GM12878 (cell line): ENCODE data around the gene NR6A1. TPM values are rescaled to one million over a fixed set of nuclear protein-coding genes. Genes with fewer than 3 reads are reported as not detected.

Source experiments
- ATAC-seq: fragments of 200-7000 bp; cut with Tn5 transposase; 3 replicates; pipeline ENCODE4 v1.9.1; 2020; ENCODE audit warnings: mild to moderate bottlenecking, moderate library complexity
- BruUV-seq: library from RNA; stranded (reverse); fragments of 400-500 nt; replicated peaks from 2 replicates; lab custom pipeline; 2021; lab: Mats Ljungman, UMichigan
- CTCF ChIA-PET: fragments of 300-600 bp; sonication (Branson Sonifier 250); formaldehyde crosslinking; extraction: SDS; loops from one replicate; lab custom pipeline; 2021; ENCODE audit warnings: inconsistent platforms; lab: Yijun Ruan, JAX
- POLR2A ChIA-PET: fragments of 350-600 bp; formaldehyde crosslinking; extraction: SDS; loops from one replicate; lab custom pipeline; 2021; ENCODE audit warnings: inconsistent platforms; lab: Charles Lee
- RAD21 ChIA-PET: fragments of 300-600 bp; sonication (Branson Sonifier 250); formaldehyde crosslinking; loops from one replicate; lab custom pipeline; 2023; ENCODE audit warnings: antibody characterized with exemption; ENCODE audit not compliant: unreplicated experiment; lab: Charles Lee
- SMC1A ChIA-PET: fragments of 300-600 bp; sonication (Branson Sonifier 250); formaldehyde crosslinking; loops from one replicate; lab custom pipeline; 2023; ENCODE audit not compliant: unreplicated experiment, uncharacterized antibody; lab: Charles Lee
- DNase-seq: peaks from one replicate; pipeline ENCODE4 v3.0.0-alpha.2; 2011; ENCODE audit warnings: low read depth, low spot score
- FAIRE-seq: peaks from 3 replicates; lab custom pipeline; 2011; peaks lifted over from hg19 to GRCh38; lab: Jason Lieb, UNC
- H2AFZ ChIP-seq: 2 replicates; pipeline ENCODE4 v1.6.0; 2011; ENCODE audit warnings: low read depth, low read length, control low read depth; ENCODE audit not compliant: control insufficient read depth
- H3K27ac ChIP-seq: 2 replicates; pipeline ENCODE4 v1.5.1; 2011; ENCODE audit warnings: control low read depth; ENCODE audit not compliant: control insufficient read depth, insufficient read depth
- H3K27me3 ChIP-seq, 2 experiments: replicated peaks in 1 of 2; 2 replicates each; pipeline versions ENCODE4 v1.6.0 to v1.6.1; 2011; ENCODE audit warnings: low read length in 1 of 2; ENCODE audit not compliant: control insufficient read depth in 2 of 2, insufficient read depth in 2 of 2
- H3K36me3 ChIP-seq, 2 experiments: 2 replicates each; pipeline ENCODE4 v1.5.1; 2011; ENCODE audit warnings: low read length in 1 of 2; ENCODE audit not compliant: control insufficient read depth in 2 of 2, insufficient read depth in 2 of 2
- H3K4me1 ChIP-seq: 2 replicates; pipeline ENCODE4 v1.6.1; 2011; ENCODE audit warnings: mild to moderate bottlenecking, low read length, moderate library complexity, mixed read lengths; ENCODE audit not compliant: control insufficient read depth, insufficient read depth
- H3K4me2 ChIP-seq: 2 replicates; pipeline ENCODE4 v1.6.0; 2011; ENCODE audit warnings: control low read depth; ENCODE audit not compliant: control insufficient read depth, insufficient read depth
- H3K4me3 ChIP-seq: fragments of 200-600 bp; sonication (generic); 2 replicates; pipeline ENCODE4 v1.5.1; 2016
- H3K79me2 ChIP-seq: 2 replicates; pipeline ENCODE4 v1.6.0; 2011; ENCODE audit warnings: low read length; ENCODE audit not compliant: control insufficient read depth, insufficient read depth
- H3K9ac ChIP-seq: 2 replicates; pipeline ENCODE4 v1.8.0; 2011; ENCODE audit warnings: low read length, control low read depth, mixed read lengths; ENCODE audit not compliant: control insufficient read depth, insufficient read depth
- H3K9me3 ChIP-seq: replicated peaks from 3 replicates; pipeline ENCODE4 v1.5.1; 2011; ENCODE audit warnings: mild to moderate bottlenecking, low read length; ENCODE audit not compliant: control insufficient read depth, insufficient read depth
- H4K20me1 ChIP-seq: 2 replicates; pipeline ENCODE4 v1.6.0; 2011; ENCODE audit not compliant: control insufficient read depth, insufficient read depth
- BHLHE40 ChIP-seq, 2 experiments: fragments of 450-650 bp in 1 of 2; IDR thresholded peaks; 2 replicates each; pipeline ENCODE4 v1.6.1; 2011 to 2017; ENCODE audit warnings: low read depth in 2 of 2, borderline replicate concordance in 1 of 2, improper control_type of control experiment in 1 of 2, low read length in 1 of 2, mild to moderate bottlenecking in 1 of 2
- CBX3 ChIP-seq: fragments of 200-600 bp; sonication (generic); IDR thresholded peaks from 2 replicates; pipeline ENCODE4 v1.6.1; 2016; ENCODE audit warnings: low read depth, borderline replicate concordance
- EGR1 ChIP-seq, 2 experiments: IDR thresholded peaks; 1 replicate in 1 of 2; 2 replicates in 1 of 2; pipeline ENCODE4 v1.6.1; 2011 to 2012; ENCODE audit warnings: low read depth in 2 of 2, low read length in 2 of 2, borderline replicate concordance in 1 of 2, mild to moderate bottlenecking in 1 of 2, moderate library complexity in 1 of 2
- HDAC2 ChIP-seq: fragments of 200-600 bp; sonication (generic); IDR thresholded peaks from 2 replicates; pipeline ENCODE4 v1.6.1; 2017
- JUND ChIP-seq: IDR thresholded peaks from 2 replicates; pipeline ENCODE4 v1.6.1; 2012; ENCODE audit warnings: low read depth, mild to moderate bottlenecking, low read length, improper control_type of control experiment, moderate library complexity
- MYB ChIP-seq: fragments of 150-350 bp; IDR thresholded peaks from 2 replicates; pipeline ENCODE4 v1.6.1; 2014; ENCODE audit warnings: mild to moderate bottlenecking, low read depth, low read length, borderline replicate concordance
- NFYB ChIP-seq: IDR thresholded peaks from 2 replicates; pipeline ENCODE4 v1.6.1; 2011; ENCODE audit warnings: low read depth, mild to moderate bottlenecking, low read length, improper control_type of control experiment, moderate library complexity; ENCODE audit not compliant: insufficient read depth
- PAX5 ChIP-seq: IDR thresholded peaks from 2 replicates; pipeline ENCODE4 v1.6.1; 2011; ENCODE audit warnings: low read depth, low read length, borderline replicate concordance
- WGBS: methylation state at CpG from one replicate; pipeline ENCODE4 v1.1.6; 2016; ENCODE audit warnings: low lambda C conversion rate; ENCODE audit not compliant: insufficient replicate concordance, insufficient coverage; ENCODE audit errors: missing lambda C conversion rate; 5-methylcytosine and 5-hydroxymethylcytosine counted together
- in situ Hi-C: fragments of 300-500 bp; cut with MboI; formaldehyde crosslinking; loops from 9 replicates; pipeline ENCODE4 v1.14.3; 2018; ENCODE audit warnings: mixed read lengths
- intact Hi-C: fragments of 100-400 bp; cut with micrococcal nuclease; formaldehyde crosslinking; loops from one replicate; pipeline ENCODE4 v1.14.2; 2022; ENCODE audit not compliant: unreplicated experiment
- polyA plus RNA-seq, 11 experiments: library from polyadenylated mRNA; depleted of rRNA in 4 of 11; unstranded in 6 of 11; stranded (reverse) in 5 of 11; fragments of >200 nt; fragmentation: Nextera tagmentation in 4 of 11; fragmentation: Illumina TruSeq in 1 of 11; extraction: Ambion mirVana in 4 of 11; extraction: Trizol in 1 of 11; gene quantifications; 1 replicate in 1 of 11; 2 replicates in 10 of 11; pipeline versions ENCODE4 v1.2.1 to v1.2.3, GENCODE V29; 2011 to 2016; ENCODE audit warnings: inconsistent platforms in 2 of 11, missing spikeins in 2 of 11, low read depth in 1 of 11
- total RNA-seq, 4 experiments: library from RNA; depleted of rRNA in 3 of 4; stranded (reverse); fragments of >200 nt in 3 of 4; fragmentation: Illumina TruSeq in 1 of 4; extraction: Trizol in 1 of 4; gene quantifications; 2 replicates each; pipeline versions ENCODE4 v1.2.1 to v1.2.3, GENCODE V29; 2013 to 2021
- TF ChIP-seq, protein P1 (sequence below): fragments of 450-650 bp; formaldehyde crosslinking; IDR thresholded peaks from 2 replicates; pipeline ENCODE4 v1.4.0; 2022; ENCODE audit warnings: mild to moderate bottlenecking, moderate library complexity
- TF ChIP-seq, protein P2 (sequence below): fragments of 450-650 bp; IDR thresholded peaks from 2 replicates; pipeline ENCODE4 v1.6.1; 2016; ENCODE audit warnings: mild to moderate bottlenecking
- TF ChIP-seq, protein P3 (sequence below): IDR thresholded peaks from 2 replicates; pipeline ENCODE4 v1.6.1; 2012; ENCODE audit warnings: mild to moderate bottlenecking, low read depth, low read length

The NR6A1 gene
- total and polyA plus RNA-seq, 10 of the 15 experiments (the other 5 are each of a cell fraction or from before 2014, with no cell fraction given) = 1.2 to 9.2 (median 4.6) TPM

DNA sequence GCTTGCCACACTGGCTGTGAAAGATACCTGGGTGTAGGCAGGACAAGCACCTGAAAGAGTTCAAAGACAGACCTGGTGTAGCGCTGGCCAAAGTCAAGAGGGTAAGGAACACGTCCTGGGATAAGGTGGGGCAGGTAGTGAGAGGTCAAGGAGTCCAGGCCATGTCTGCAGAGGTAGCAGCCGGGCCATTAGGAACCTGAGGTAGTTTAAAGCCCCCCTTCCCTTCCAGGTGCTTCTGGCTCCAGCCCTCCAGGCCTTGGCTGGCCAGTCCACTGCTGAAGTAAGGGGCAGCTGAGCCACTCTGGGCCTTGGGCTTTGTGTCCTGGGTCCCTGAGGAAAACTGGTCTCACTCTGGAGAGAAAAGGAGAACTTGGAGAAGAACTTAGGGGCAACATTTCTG is 250.0 kb downstream of the NR6A1 start:
- CTCF ChIA-PET = no interaction called here
- RAD21 ChIA-PET = no interaction called here
- no peaks in the 10 kb centered on the region for H3K9me3 ChIP-seq
- no peak for DNase-seq
- POLR2A ChIA-PET = no interaction called here
- intact Hi-C loops (no loop called here), in situ Hi-C loops (no loop called here)
- no peak overlapping the region for H3K9ac ChIP-seq
- H3K4me3 ChIP-seq = no peak overlapping the region
- ATAC-seq = no peak
- no peaks in the 10 kb centered on the region for H4K20me1 ChIP-seq
- H3K36me3 ChIP-seq = peaks cover 0 to 2% of the 10 kb centered on the region in 2 experiments; a peak in 2 of 4 replicates
- H3K27me3 ChIP-seq = no peaks in the 10 kb centered on the region
- H3K79me2 ChIP-seq = no peaks in the 10 kb centered on the region
- H3K4me1 ChIP-seq = no peaks in the 10 kb centered on the region
- H2AFZ ChIP-seq = no peak overlapping the region
- no peak overlapping the region for H3K27ac ChIP-seq
- SMC1A ChIA-PET = no interaction called here
- WGBS = 63% methylated on average over 3 of the region's 3 CpGs
- BruUV-seq = no TSS peak
- no peak for FAIRE-seq
- no peak overlapping the region for H3K4me2 ChIP-seq
- TF ChIP-seq, protein P1, sequence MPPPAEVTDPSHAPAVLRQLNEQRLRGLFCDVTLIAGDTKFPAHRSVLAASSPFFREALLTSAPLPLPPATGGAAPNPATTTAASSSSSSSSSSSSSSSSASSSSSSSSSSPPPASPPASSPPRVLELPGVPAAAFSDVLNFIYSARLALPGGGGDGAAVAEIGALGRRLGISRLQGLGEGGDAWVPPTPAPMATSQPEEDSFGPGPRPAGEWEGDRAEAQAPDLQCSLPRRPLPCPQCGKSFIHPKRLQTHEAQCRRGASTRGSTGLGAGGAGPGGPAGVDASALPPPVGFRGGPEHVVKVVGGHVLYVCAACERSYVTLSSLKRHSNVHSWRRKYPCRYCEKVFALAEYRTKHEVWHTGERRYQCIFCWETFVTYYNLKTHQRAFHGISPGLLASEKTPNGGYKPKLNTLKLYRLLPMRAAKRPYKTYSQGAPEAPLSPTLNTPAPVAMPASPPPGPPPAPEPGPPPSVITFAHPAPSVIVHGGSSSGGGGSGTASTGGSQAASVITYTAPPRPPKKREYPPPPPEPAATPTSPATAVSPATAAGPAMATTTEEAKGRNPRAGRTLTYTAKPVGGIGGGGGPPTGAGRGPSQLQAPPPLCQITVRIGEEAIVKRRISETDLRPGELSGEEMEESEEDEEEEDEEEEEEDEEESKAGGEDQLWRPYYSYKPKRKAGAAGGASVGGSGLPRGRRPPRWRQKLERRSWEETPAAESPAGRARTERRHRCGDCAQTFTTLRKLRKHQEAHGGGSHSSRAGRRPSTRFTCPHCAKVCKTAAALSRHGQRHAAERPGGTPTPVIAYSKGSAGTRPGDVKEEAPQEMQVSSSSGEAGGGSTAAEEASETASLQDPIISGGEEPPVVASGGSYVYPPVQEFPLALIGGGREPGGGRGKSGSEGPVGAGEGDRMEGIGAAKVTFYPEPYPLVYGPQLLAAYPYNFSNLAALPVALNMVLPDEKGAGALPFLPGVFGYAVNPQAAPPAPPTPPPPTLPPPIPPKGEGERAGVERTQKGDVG (CRISPR knock-in tag) = no peak
- TF ChIP-seq MYB (no peak), NFYB (no peak), BHLHE40 (IDR thresholded peaks at IDR 0.05; ENCODE audit: borderline replicate concordance in 1 of 2, low read depth in 2 of 2, low read length in 1 of 2) (no peak), JUND (no peak), EGR1 (IDR thresholded peaks at IDR 0.05; ENCODE audit: borderline replicate concordance in 1 of 2, low read depth in 2 of 2, low read length in 2 of 2) (no peak), CBX3 (no peak), HDAC2 (no peak), PAX5 (no peak)
- TF ChIP-seq, protein P2, sequence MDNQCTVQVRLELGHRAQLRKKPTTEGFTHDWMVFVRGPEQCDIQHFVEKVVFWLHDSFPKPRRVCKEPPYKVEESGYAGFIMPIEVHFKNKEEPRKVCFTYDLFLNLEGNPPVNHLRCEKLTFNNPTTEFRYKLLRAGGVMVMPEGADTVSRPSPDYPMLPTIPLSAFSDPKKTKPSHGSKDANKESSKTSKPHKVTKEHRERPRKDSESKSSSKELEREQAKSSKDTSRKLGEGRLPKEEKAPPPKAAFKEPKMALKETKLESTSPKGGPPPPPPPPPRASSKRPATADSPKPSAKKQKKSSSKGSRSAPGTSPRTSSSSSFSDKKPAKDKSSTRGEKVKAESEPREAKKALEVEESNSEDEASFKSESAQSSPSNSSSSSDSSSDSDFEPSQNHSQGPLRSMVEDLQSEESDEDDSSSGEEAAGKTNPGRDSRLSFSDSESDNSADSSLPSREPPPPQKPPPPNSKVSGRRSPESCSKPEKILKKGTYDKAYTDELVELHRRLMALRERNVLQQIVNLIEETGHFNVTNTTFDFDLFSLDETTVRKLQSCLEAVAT = no peak
- TF ChIP-seq, protein P3, sequence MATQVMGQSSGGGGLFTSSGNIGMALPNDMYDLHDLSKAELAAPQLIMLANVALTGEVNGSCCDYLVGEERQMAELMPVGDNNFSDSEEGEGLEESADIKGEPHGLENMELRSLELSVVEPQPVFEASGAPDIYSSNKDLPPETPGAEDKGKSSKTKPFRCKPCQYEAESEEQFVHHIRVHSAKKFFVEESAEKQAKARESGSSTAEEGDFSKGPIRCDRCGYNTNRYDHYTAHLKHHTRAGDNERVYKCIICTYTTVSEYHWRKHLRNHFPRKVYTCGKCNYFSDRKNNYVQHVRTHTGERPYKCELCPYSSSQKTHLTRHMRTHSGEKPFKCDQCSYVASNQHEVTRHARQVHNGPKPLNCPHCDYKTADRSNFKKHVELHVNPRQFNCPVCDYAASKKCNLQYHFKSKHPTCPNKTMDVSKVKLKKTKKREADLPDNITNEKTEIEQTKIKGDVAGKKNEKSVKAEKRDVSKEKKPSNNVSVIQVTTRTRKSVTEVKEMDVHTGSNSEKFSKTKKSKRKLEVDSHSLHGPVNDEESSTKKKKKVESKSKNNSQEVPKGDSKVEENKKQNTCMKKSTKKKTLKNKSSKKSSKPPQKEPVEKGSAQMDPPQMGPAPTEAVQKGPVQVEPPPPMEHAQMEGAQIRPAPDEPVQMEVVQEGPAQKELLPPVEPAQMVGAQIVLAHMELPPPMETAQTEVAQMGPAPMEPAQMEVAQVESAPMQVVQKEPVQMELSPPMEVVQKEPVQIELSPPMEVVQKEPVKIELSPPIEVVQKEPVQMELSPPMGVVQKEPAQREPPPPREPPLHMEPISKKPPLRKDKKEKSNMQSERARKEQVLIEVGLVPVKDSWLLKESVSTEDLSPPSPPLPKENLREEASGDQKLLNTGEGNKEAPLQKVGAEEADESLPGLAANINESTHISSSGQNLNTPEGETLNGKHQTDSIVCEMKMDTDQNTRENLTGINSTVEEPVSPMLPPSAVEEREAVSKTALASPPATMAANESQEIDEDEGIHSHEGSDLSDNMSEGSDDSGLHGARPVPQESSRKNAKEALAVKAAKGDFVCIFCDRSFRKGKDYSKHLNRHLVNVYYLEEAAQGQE = no peak
